ENCODE results near the gene KIF21B. TPM values are rescaled to one million over a fixed set of nuclear protein-coding genes. Genes with fewer than 3 reads are reported as not detected.

The KIF21B gene
- total and polyA plus RNA-seq, 2 of the 8 experiments (the other 6 are each of a cell fraction or from before 2014, with no cell fraction given): 10.8 to 26.5 TPM

DNA sequence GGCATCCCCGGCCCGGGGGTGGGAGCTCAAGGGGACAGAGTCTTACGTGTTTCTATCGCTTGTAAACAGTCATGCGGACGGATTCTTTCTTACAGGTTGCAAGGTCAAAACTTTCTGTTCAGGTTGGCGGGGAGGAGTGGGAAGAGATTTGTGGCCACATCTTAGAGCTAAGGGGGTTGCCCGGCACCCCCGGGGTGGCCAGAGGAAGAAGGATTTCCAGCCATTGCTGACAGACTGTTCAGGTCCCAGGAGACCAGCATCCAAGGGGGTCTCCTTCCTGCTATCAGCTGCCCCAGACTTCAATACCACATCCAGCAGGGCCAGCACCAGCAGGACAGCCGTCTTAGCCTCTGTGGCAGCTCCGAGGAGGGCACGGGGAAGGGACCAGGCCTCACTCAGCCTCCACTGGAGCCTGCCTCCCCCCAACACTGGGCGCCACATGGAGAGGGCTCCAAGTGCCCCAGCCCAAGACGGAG, 52.0 kb downstream of the KIF21B start:
- Histone ChIP-seq H2BK12ac (ENCODE audit: low read depth, low read length) (no peak overlapping the region), H2BK120ac (replicated peaks; ENCODE audit: low read depth, low read length) (no peak overlapping the region), H4K20me1 (replicated peaks in 1 of 2; ENCODE audit: control insufficient read depth in 1 of 2, insufficient read depth in 2 of 2, low read length in 2 of 2) (no peaks in the 10 kb centered on the region), H3K4me2 (ENCODE audit: insufficient read depth in 1 of 2, low read depth in 2 of 2, low read length in 2 of 2) (no peak overlapping the region), H3K4ac (replicated peaks; ENCODE audit: insufficient read length, low read depth, low read length) (no peak overlapping the region), H2AFZ (ENCODE audit: low read length) (no peak overlapping the region), H3K56ac (replicated peaks; ENCODE audit: insufficient read length, low read depth, low read length) (no peak overlapping the region), H3K23ac (ENCODE audit: insufficient read length) (no peak overlapping the region), H2BK20ac (ENCODE audit: low read length) (no peak overlapping the region), H3K18ac (ENCODE audit: extremely low read depth, low read length) (no peak overlapping the region; the same call in 1 of the 2 replicates), H2AK5ac (ENCODE audit: low read depth, low read length) (no peak overlapping the region), H3K14ac (ENCODE audit: insufficient read length) (no peak overlapping the region), H3K79me2 (ENCODE audit: control insufficient read depth in 1 of 2, insufficient read depth in 2 of 2, low read length in 2 of 2) (no peaks in the 10 kb centered on the region), H3K79me1 (ENCODE audit: low read depth, low read length) (no peaks in the 10 kb centered on the region), H3K9me3 (ENCODE audit: insufficient read depth in 2 of 2, low read depth in 1 of 2, low read length in 1 of 2) (no peaks in the 10 kb centered on the region), H3K27ac (ENCODE audit: low read depth, low read length) (no peak overlapping the region), H3K23me2 (ENCODE audit: low read depth, low read length) (no peaks in the 10 kb centered on the region), H3K9ac (replicated peaks in 1 of 4; ENCODE audit: extremely low read depth in 1 of 4, low read depth in 3 of 4, low read length in 3 of 4) (no peak overlapping the region), H4K5ac (ENCODE audit: insufficient read length, low read depth, low read length) (no peak overlapping the region), H3K27me3 (replicated peaks in 1 of 4; ENCODE audit: control insufficient read depth in 3 of 4, extremely low read depth in 1 of 4, insufficient read depth in 3 of 4, low read length in 3 of 4) (no peaks in the 10 kb centered on the region), H4K8ac (ENCODE audit: extremely low read depth, insufficient read depth, low read length) (peak overlapping the region; percentile 79), H3K36me3 (ENCODE audit: control insufficient read depth in 2 of 4, insufficient read depth in 4 of 4, low read length in 3 of 4) (peaks cover 0 to 3% (median 1%) of the 10 kb centered on the region in 4 experiments; a peak in 3 of 8 replicates), H2BK5ac (ENCODE audit: low read depth, low read length) (no peak overlapping the region), H4K91ac (replicated peaks; ENCODE audit: insufficient read length, low read length) (no peak overlapping the region), H3K4me1 (replicated peaks in 1 of 4; ENCODE audit: control insufficient read depth in 3 of 4, insufficient read depth in 4 of 4, low read length in 3 of 4) (peaks cover 0 to 3% (median 0%) of the 10 kb centered on the region in 4 experiments; a peak in 1 of 7 replicates), H2BK15ac (ENCODE audit: low read length) (no peak overlapping the region), H3K4me3 (ENCODE audit: extremely low read depth in 1 of 4, insufficient read depth in 2 of 4, low read depth in 3 of 4, low read length in 4 of 4) (no peak overlapping the region)
- FAIRE-seq (no peak), DNase-seq (ENCODE audit: low read depth in 1 of 2, low spot score in 2 of 2) (no peak)
- ChIA-PET POLR2A (ENCODE audit: partially characterized antibody) (interaction anchor here (0.8 to 1.6 kb wide), 4 partner anchors 11 to 123 kb away, joined by 3 to 5 read pairs (median 4); no protein-coding TSS in a partner anchor), CTCF (ENCODE audit: partially characterized antibody) (interaction anchor here (0.7 to 28.5 kb wide), 55 partner anchors 9 to 437 kb away, joined by 3 to 640 read pairs (median 5); partner anchors contain the start of genes ASCL5 and TMEM9)
- WGBS, 2 experiments (ENCODE audit: extremely low coverage in 1 of 2, insufficient coverage in 1 of 2, insufficient read length in 1 of 2, insufficient replicate concordance in 2 of 2, low coverage in 1 of 2, low lambda C conversion rate in 2 of 2, missing lambda C conversion rate in 1 of 2): 90% methylated on average over 14 of the region's 14 CpGs; no CpG with 5 or more reads in 1 of the 2 experiments
- TF ChIP-seq, protein P1, sequence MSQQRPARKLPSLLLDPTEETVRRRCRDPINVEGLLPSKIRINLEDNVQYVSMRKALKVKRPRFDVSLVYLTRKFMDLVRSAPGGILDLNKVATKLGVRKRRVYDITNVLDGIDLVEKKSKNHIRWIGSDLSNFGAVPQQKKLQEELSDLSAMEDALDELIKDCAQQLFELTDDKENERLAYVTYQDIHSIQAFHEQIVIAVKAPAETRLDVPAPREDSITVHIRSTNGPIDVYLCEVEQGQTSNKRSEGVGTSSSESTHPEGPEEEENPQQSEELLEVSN (IDR thresholded peaks at IDR 0.05): no peak
- TF ChIP-seq MAFK (IDR thresholded peaks at IDR 0.05; ENCODE audit: low read depth, low read length) (no peak), POLR2AphosphoS5 (IDR thresholded peaks at IDR 0.05; ENCODE audit: low read depth, low read length) (no peak), SP2 (IDR thresholded peaks at IDR 0.05; ENCODE audit: low read length) (no peak), SAP30 (IDR thresholded peaks at IDR 0.05; ENCODE audit: insufficient read depth, insufficient replicate concordance, low read length) (no peak), NRF1 (IDR thresholded peaks at IDR 0.05; ENCODE audit: low read depth, low read length) (no peak), TEAD4 (IDR thresholded peaks at IDR 0.05; ENCODE audit: low read depth, low read length) (no peak), TCF12 (IDR thresholded peaks at IDR 0.05; ENCODE audit: low read depth, low read length) (no peak), CTBP2 (IDR thresholded peaks at IDR 0.05; ENCODE audit: borderline replicate concordance, insufficient read depth, insufficient read length, low read length) (no peak), TBP (IDR thresholded peaks at IDR 0.05; ENCODE audit: low read depth, low read length) (no peak), EZH2 (IDR thresholded peaks at IDR 0.05; ENCODE audit: low read depth, low read length, severe bottlenecking) (no peak), SIRT6 (IDR thresholded peaks at IDR 0.05; ENCODE audit: low read length) (no peak), ASH2L (IDR thresholded peaks at IDR 0.05; ENCODE audit: low read length) (no peak), RXRA (IDR thresholded peaks at IDR 0.05; ENCODE audit: insufficient read depth, low read depth, low read length) (no peak)
